GM21737 (cell line): ENCODE results near the gene RGL1.
A peak's percentile ranks its signal among the peaks of the same experiment; 100 is the strongest.
"Not testable (repeated sequence)": the region's sequence is repeated elsewhere in the genome, so short reads cannot be mapped to it uniquely, and the experiment has no call there.

Experiments used
- ATAC-seq: cut with Tn5 transposase; IDR thresholded peaks from one replicate; pipeline ENCODE4 v1.9.1; 2021; ENCODE audit warnings: mild to moderate bottlenecking, moderate library complexity; ENCODE audit not compliant: unreplicated experiment

Gene RGL1

DNA sequence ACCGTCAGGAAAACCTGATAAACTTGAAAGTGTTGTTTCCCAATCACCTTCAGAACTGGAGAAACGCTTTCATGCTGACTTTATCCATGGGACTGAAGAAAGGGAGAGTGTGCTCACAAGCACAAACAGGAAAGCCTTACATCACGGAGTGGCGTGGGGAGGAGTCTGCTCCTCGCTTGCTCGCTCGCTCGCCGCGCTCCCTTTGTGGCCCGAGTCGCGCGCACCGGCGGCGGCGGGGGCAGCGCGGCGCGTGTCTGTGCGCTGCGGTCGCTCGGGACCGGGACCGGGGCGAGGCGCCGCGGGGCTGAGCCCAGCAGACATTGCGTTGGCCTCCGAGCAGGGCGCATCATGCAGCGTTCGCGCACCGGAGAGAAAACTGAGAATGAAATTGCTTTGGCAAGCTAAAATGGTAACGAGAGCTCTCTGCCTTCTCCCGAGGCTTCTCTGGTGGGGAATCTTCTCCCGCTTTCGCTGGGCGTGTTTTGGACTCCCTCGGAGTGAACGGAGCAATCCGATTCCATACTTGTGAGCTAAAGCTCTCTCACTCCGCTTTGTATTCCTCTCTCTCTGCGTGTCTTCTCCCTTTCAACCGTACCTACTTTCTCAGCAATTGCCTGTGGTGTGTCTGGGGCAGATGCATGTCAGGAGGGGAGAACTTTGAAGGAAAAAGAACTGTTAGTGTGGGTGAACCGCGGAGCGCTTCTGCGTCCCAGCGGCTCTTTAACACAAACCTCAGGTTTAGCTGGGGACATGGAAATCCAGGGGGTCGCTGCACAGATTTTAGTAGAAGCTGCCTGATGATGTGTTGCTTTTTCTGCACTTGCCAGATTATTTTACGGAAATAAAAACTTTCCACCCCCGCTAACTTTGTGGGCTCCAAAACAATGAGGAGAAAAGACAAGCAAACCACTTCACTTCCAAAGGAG, at the start of gene RGL1:
Gene RGL1 (plus strand): TSS at position 205 of the 926 bp plus-strand sequence. CDS start 178 bp downstream, at position 383.
- peak; percentile 65 for ATAC-seq

DNA sequence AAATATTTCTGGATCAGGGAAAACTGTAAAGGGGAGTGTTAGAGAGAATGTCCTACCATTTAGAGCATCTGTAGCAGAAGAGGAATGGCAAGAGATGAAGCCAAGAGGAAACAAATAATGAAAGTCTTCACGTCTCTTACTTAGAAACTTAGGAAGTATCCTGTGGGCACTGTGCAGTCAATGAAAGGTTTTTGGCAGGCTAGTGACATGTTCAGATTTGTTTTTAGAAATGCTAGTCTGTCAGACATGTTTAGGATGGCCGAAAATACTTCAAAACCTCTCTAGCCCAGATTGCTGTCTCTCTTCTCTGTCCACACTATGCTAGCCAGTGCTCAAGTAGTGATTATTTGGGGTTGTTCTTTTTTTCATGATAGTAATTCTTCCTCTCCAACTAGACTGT, 48.6 kb upstream of the RGL1 start:
- no peak for ATAC-seq

DNA sequence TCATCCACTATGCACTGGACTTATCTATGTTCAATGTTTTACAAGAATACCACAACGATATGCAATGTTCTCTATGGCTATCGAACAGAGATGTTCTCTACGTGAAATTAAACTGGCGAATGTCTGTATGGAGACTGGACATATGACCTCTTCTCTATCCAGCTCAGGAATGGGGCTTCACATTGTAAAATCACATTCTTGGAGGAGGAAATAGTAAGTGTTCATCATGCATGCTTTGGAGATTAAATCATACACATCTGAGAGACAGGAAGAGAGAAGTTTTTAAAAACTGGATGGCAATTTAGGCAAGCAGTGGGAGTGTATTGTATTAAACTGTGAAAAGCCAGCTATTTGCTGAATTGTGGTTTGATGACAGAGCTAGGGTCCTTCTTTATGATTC, 47.9 kb upstream of the RGL1 start:
- ATAC-seq: no peak

DNA sequence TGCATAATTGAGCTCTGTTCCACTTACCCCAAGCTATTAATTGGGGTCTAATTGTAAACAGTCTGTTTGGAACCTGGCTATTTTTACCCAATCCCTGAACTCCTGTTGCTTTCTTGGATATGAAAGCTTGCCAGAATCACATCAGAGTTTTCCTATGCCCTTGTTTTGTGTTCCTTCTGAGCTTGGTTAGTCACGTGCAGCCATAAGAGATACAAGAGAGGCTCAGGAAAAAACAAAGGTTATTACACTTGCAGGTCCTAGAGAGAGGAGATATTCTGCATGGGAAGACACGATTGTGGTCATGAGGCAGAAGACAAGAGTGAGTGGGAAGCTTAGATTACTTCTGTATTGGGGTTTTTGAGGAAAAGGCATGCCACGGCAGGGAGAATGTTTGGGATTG, 46.0 kb upstream of the RGL1 start:
- ATAC-seq: no peak

DNA sequence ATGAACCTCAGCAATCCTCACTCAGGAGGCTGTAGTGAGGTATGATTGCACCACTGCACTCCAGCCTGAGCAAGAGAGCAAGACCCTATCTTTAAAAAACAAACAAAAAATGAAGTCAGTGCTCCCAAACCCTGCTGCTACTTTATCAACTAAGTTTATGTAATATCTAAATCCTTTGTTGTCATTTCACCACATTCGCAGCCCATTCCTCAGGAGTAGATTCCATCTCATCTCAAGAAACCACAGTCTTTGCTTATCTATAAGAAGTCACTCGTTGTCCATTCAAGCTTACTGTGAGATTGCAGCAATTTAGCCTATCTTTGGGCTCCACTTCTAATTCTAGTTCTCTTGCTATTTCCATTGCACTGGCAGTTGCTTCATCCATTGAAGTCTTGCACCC, 44.3 kb upstream of the RGL1 start:
- ATAC-seq: no peak

DNA sequence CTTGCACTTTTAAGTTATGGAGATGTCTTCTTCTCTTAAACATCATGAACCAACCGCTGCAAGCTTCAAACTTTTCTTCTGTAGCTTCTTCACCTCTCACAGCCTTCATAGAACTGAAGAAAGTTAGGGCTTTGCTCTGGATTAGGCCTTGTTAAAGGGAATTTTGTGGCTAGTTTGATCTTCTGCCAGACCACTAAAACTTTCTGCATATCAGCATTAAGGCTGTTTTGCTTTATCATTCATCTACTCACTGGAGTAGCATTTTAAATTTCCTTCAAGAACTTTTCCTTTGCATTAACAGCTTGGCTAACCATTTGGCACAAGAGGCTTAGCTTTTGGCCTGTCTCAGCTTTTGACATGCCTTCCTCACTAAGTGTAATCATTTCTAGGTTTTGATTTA, 43.0 kb upstream of the RGL1 start:
- ATAC-seq: no peak

DNA sequence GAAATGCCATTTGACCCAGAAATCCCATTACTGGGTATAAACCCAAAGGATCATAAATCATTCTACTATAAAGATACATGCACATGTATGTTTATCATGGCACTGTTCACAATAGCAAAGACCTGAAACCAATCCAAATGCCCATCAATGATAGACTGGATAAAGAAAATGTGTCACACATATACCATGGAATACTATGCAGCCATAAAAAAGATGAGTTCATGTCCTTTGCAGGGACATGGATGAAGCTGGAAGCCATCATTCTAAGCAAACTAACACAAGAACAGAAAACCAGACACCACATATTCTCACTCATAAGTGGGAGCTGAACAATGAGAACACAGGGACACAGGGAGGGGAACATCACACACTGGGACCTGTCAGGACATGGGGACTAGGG, 42.1 kb upstream of the RGL1 start:
- ATAC-seq: not testable (repeated sequence)

DNA sequence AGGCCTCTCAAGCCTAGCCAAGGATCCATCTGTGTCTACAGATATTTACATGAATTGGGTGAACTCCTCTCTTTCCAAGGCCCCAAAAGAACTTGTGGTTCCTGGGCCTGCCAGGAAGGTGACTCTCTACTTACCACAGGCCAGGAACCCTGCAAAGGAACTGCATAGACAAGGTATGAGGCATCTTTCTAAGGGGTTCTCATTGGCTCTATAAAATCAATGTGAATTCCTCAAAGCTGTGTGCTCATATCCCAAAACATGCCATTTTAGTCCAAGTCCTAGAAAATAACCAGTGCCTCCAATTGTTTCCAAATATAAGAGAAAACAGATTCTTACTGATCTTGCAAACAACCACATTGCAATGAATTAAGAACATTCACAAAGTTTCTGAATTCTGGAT, 39.9 kb upstream of the RGL1 start:
- no peak for ATAC-seq

DNA sequence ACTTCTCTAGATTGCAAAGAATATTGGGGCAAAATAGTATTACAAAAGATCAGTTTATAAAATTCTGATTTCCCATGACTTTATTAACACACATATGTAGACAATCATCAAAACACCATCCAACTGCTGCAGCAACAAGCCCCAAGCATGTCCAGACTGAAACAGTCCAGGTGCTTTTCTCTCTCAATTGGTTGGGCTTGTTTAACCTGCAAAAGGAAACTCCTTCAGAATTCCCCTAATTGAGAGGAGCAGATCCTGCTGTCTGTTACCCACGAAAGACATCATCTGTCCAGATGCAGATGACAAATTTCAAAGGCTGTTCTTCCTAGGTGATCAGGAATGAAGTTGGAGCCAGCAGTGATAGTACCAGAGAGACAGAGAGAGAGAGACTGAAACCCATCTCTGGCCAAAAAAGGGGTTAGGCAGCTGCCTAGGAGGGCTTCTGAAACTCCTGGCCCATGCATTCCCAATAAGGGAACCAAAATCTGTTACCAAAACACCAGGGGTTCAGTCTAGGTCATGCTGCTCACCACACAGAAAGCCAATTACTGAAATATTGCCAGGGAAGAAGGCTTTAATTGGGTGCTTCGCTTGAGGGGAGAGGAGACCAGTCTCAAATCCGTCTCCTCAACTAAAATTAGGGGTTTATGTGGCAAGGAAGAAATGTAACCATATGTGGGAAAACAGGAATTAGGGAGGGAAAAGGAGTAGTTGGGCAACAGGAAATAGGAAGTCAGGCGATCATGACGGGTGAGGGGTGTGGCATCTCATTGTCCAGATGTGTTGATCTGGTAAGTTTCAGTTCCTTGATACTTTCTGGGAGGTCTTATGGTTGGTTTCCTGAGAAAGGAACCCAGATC, 34.7 kb upstream of the RGL1 start:
- ATAC-seq: no peak

DNA sequence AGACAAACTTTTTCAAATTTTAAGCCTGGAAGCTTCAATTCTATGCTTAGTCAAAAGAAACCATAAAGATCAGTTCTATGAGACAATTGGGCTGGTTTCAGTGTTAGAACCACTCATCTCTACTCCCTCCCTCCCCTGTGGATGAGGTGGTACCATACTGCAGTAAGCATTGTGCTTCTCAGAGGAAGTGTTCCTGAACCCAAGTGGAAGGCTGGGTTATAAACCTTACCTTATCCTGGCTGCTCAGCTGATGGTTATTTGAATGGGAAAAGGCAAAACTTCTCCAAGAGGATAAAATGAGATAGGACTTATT, 34.1 kb upstream of the RGL1 start:
- ATAC-seq: no peak

DNA sequence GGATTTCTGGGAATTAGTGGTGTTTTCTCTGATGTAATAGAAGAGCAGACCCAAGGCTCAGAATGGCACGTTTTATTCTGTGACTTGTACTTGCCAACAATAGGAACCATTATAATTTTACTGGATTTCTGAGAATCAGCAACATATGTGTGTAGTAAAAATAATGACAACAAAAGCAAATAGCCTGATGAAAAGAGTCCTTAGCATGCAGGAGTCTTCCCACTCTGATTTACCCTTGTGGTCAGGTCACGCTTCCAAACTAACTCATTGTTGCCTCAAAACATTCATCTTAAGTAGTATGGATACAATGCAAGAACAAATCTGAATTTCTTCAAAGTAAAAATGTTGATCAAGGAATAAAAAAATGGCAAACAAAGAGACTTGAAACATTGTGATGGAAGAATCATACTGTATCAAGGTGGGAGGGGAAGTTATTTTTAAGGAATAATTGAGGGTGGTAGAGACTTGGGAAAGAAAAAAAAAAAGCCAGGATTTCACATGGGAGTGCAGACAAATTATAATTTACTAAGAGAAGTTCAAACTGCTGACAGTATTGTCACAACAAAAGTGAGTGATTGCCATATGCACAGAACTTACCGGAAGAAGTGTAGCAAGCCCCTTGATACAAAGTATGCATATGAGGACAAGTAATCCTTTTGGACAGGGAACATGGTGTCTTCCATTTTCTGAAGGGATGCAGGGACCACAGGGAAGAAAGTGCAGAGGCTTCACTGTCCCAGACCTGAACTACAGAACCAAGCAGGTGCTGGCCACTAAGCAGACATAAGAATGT, 31.2 kb upstream of the RGL1 start:
- ATAC-seq: no peak

DNA sequence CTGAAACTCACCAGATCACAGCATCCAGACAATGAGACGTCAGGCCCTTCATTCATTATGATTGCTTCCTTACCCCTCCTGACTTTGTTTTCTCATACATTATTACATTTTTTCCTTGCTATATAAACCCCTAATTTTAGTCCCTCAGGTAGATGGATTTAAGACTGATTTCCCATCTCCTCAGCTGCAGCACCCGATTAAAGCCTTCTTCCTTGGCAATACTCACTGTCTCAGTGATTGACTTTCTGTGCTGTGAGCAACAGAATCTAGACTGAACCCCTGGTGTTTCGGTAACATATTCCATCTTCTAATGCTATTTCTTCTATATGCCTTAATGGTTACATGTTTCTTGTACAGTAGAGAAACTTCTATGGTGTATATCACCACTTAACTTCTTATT, 30.0 kb upstream of the RGL1 start:
- no peak for ATAC-seq

DNA sequence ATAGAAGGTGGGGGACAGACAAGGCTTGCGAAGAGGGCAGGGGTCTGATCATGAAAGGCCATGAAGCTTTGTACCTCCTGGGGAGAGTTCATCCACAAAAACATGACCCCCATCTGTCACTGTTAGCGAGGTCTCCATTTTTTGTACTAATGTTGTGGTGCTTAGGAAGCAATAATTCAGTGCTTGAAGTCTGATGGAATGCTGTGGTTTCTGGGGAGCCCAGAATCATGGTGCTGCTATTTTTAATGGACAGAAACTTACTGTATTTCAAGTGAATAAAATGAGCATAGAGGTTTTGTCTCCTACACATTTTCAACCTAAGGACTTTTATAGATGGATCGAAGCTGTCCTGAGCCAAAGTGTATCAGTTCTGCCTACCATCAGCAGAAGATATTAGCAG, 28.2 kb upstream of the RGL1 start:
- no peak for ATAC-seq

DNA sequence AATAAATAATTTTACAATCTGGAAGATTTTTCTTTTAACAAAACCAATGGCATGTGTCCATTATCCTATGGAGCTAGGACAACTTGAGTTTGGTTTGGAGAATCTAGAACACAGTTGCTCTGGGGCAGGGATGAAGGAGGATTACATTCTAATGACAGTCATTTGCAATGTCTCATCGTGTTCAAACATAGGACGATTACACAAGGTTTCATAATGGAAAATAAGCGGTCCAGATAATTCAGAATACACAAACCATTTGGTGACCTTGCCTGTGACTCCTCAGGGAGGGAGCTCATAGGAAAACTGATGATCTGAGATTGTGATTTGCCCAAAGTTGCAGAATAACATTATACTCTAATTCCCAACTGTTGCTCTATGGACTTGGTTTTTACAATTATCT, 27.6 kb upstream of the RGL1 start:
- ATAC-seq: no peak

DNA sequence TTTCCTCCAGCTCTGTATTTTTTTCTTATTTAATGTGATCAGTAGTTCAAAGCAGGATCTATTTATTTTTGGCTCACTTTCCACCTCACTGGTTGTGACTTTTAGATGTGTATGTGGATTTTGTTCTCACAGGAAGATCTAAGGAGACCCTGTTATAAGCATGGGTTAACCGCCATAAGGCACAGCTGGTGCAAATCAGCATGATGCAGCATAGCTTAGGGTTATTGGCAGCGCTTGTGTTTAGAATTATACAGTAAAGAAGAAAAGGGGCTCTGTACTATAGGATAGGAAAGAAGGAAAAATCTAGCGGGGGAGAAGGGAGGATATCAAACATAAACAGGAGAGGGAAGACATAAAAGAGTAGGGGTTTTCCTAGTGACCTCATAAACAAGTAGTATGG, 26.9 kb upstream of the RGL1 start:
- no peak for ATAC-seq

DNA sequence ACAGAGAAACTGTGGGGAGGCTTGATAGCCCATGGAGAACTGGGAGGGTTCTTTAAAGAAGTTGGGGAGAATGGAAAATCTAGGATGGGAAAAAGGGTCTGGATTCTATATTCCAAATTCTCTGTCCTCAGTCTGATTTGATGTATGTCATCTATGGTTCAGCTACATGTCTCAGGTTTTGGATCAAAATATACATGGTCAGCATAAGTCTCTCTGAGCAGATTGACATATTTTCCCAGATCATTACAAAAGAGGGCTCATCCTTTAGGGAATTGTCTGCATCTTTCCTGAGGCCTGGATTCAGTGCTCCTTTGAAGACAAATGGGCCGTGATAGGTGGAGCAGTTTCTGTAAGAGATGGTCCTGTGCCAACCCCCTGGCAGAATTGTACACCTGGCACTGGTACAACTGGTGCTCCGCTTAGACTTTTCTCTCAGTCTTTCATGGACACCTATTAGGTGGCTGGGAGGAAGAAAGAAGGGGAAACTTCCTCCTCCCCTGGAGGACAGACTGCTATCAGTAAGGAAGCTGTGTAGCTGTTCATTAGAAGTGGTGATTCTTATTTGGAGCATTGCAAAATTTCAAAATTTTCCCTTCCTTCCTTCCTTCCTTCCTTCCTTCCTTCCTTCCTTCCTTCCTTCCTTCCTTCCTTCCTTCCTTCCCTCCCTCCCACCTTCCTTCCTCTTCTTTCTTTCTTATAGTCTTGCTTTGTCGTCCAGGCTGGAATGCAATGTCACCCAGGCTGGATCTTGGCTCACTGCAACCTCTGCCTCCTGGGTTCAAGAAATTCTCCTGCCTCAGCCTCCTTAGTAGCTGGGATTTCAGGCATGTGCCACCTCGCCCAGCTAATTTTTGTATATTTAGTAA, 26.1 kb upstream of the RGL1 start:
- no peak for ATAC-seq

DNA sequence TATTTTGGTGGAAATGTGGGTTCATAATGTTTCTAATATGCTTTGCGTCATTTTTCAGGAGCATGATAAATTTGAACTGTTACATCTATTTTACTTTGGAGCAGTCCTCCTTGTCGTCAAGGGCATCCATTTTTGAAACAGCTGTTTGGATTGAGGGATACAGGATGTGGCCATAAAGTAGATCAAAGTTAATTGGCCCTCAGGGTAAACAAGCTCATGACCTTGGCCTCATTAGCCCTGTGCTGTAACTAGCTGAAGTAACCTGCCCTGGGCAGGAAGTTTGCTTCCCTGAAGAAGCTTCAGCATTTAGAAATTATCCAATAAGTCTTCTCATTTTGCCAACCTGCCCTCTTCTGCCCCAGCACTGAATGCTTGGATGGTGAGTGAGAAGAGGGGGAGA, 24.8 kb upstream of the RGL1 start:
- no peak for ATAC-seq

DNA sequence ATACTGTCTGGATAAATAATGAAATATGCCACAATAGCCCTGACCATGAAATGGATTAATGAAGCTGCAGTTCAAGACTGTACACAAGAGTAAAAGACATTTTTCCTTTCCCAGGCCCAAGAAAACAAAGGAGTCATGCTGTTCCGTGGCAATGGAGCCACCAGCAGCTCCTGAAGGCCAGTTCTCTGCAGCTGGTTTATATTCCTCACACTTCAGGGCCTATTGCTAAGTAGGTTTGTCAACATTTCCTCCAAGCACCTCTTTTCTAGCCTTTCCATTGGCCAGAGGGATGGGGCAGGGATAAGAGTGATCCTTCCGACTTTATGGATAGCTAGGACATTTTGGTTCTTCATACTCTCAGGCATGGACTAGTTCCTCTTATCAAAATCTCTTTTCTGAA, 24.2 kb upstream of the RGL1 start:
- no peak for ATAC-seq

DNA sequence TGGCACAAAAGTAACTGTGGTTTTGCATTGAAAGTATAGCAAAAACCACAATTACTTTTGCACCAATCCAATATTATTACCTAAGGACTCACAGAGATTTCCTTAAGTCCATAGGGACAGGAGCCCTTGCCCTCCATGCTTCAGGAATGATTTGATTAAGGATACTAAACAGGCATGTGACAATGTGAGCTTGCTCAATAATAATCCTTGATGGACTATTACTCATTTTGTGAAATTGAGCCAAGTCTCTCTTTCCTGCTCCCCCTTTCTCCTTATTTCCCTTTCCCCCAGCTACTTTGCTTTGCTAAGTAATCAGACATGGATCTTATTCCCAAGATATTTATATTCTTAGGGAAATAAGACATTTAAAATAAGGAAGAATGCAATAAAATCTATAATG, 21.6 kb upstream of the RGL1 start:
- ATAC-seq: no peak
